Measurements from ENCODE around the gene SLC17A5. TPM values are rescaled to one million over a fixed set of nuclear protein-coding genes. Genes with fewer than 3 reads are reported as not detected.
A peak's percentile ranks its signal among the peaks of the same experiment; 100 is the strongest.

Gene SLC17A5
- total RNA-seq, 1 experiment from 2014 or later: 21.3 TPM

- no peaks in the 10 kb centered on the region for H3K27me3 Mint-ChIP-seq (ENCODE audit: unreplicated experiment)
- no peak for DNase-seq
- H3K4me1 Mint-ChIP-seq (ENCODE audit: low read depth, unreplicated experiment): peaks cover 9% of the 10 kb centered on the region
- H3K36me3 Mint-ChIP-seq (ENCODE audit: insufficient read depth, unreplicated experiment): peaks cover 15% of the 10 kb centered on the region
- CTCF ChIA-PET: no interaction called here
- H3K4me3 Mint-ChIP-seq (ENCODE audit: low read depth, unreplicated experiment): no peak overlapping the region
- no peak for TF ChIP-seq CTCF (IDR thresholded peaks at IDR 0.05; ENCODE audit: unreplicated experiment)
- H3K27ac Mint-ChIP-seq (ENCODE audit: unreplicated experiment): no peak overlapping the region
- intact Hi-C loops (cut with micrococcal nuclease; ENCODE audit: unreplicated experiment): no loop called here
- H3K9me3 Mint-ChIP-seq (ENCODE audit: low read depth, unreplicated experiment): no peaks in the 10 kb centered on the region
- no TSS peak for BruUV-seq (replicated peaks)
Observed at GRCh38 chr6:73699676-73700459, 46.1 kb upstream of the SLC17A5 start.

- DNase-seq: no peak
- peaks cover 9% of the 10 kb centered on the region for H3K4me1 Mint-ChIP-seq (ENCODE audit: low read depth, unreplicated experiment)
- H3K9me3 Mint-ChIP-seq (ENCODE audit: low read depth, unreplicated experiment): no peaks in the 10 kb centered on the region
- H3K27me3 Mint-ChIP-seq (ENCODE audit: unreplicated experiment): no peaks in the 10 kb centered on the region
- H3K36me3 Mint-ChIP-seq (ENCODE audit: insufficient read depth, unreplicated experiment): peaks cover 15% of the 10 kb centered on the region
- H3K27ac Mint-ChIP-seq (ENCODE audit: unreplicated experiment): no peak overlapping the region
- TF ChIP-seq CTCF (IDR thresholded peaks at IDR 0.05; ENCODE audit: unreplicated experiment): no peak
- no TSS peak for BruUV-seq (replicated peaks)
- intact Hi-C loops (cut with micrococcal nuclease; ENCODE audit: unreplicated experiment): no loop called here
- H3K4me3 Mint-ChIP-seq (ENCODE audit: low read depth, unreplicated experiment): no peak overlapping the region
- CTCF ChIA-PET: no interaction called here
Observed at GRCh38 chr6:73696966-73697655, 43.3 kb upstream of the SLC17A5 start.

- peaks cover 15% of the 10 kb centered on the region for H3K36me3 Mint-ChIP-seq (ENCODE audit: insufficient read depth, unreplicated experiment)
- no peak for TF ChIP-seq CTCF (IDR thresholded peaks at IDR 0.05; ENCODE audit: unreplicated experiment)
- H3K4me1 Mint-ChIP-seq (ENCODE audit: low read depth, unreplicated experiment): peaks cover 9% of the 10 kb centered on the region
- CTCF ChIA-PET: interaction anchor here (0.7 to 0.8 kb wide), 2 partner anchors 16 to 29 kb away, joined by 3 to 4 read pairs; no protein-coding TSS in a partner anchor
- peak within 1 kb of the TSS; percentile 77 for H3K4me3 Mint-ChIP-seq (ENCODE audit: low read depth, unreplicated experiment)
- H3K27ac Mint-ChIP-seq (ENCODE audit: unreplicated experiment): peak within 1 kb of the TSS; percentile 79
- intact Hi-C loops (cut with micrococcal nuclease; ENCODE audit: unreplicated experiment): no loop called here
- H3K27me3 Mint-ChIP-seq (ENCODE audit: unreplicated experiment): no peaks in the 10 kb centered on the region
- no peaks in the 10 kb centered on the region for H3K9me3 Mint-ChIP-seq (ENCODE audit: low read depth, unreplicated experiment)
- peak; percentile 39 for DNase-seq
- no TSS peak for BruUV-seq (replicated peaks)
Observed at GRCh38 chr6:73695619-73696421, 42.0 kb upstream of the SLC17A5 start, which contains the start of gene CD109. CD109 (plus strand) TSS chr6:73696203; CDS start chr6:73696216, 13 bp downstream.

GRCh38 chr6:73694711-73695411, 41.1 kb upstream of the SLC17A5 start:
- no peaks in the 10 kb centered on the region for H3K27me3 Mint-ChIP-seq (ENCODE audit: unreplicated experiment)
- H3K4me3 Mint-ChIP-seq (ENCODE audit: low read depth, unreplicated experiment): peak overlapping the region; percentile 77
- no peak for DNase-seq
- H3K4me1 Mint-ChIP-seq (ENCODE audit: low read depth, unreplicated experiment): peaks cover 9% of the 10 kb centered on the region
- BruUV-seq (replicated peaks): no TSS peak
- H3K9me3 Mint-ChIP-seq (ENCODE audit: low read depth, unreplicated experiment): no peaks in the 10 kb centered on the region
- intact Hi-C loops (cut with micrococcal nuclease; ENCODE audit: unreplicated experiment): no loop called here
- H3K27ac Mint-ChIP-seq (ENCODE audit: unreplicated experiment): no peak overlapping the region
- peaks cover 15% of the 10 kb centered on the region for H3K36me3 Mint-ChIP-seq (ENCODE audit: insufficient read depth, unreplicated experiment)
- no peak for TF ChIP-seq CTCF (IDR thresholded peaks at IDR 0.05; ENCODE audit: unreplicated experiment)
- CTCF ChIA-PET: interaction anchor here (0.7 to 0.8 kb wide), 2 partner anchors 15 to 28 kb away, joined by 3 to 4 read pairs; no protein-coding TSS in a partner anchor
